ENCODE results near the gene CHRNG.

DNA sequence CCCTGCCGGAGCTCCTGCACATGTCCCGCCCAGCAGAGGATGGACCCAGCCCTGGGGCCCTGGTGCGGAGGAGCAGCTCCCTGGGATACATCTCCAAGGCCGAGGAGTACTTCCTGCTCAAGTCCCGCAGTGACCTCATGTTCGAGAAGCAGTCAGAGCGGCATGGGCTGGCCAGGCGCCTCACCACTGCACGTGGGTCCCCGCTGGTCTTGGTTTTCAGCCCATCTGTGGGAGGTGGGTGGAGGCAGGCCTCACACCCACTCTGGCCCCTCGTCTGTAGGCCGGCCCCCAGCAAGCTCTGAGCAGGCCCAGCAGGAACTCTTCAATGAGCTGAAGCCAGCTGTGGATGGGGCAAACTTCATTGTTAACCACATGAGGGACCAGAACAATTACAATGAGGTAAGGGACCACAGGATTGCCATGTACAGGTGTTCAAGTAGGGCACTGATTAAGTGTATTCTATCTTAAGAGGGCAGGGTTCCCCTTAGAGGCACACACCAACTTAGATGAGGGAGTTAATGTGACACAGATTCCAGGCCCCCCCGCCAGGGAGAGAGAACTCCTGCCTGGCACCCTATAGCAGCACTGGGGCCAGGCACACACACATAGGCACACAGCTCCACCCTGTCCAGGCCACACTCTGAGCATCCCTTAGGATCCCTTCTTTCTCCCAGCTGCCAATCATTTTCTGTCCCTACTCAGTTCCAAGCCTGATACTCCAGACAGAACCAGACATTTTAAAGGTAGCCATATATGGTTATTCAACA, 5.4 kb upstream of the CHRNG start:
- no peak for TF ChIP-seq TCF12 (IDR thresholded peaks at IDR 0.05; ENCODE audit: low read depth)
- no peak for TF ChIP-seq EP300 (IDR thresholded peaks at IDR 0.05; ENCODE audit: borderline replicate concordance)
- no peak for TF ChIP-seq RAD21 (IDR thresholded peaks at IDR 0.05; ENCODE audit: low read depth)
- TF ChIP-seq, protein P1, sequence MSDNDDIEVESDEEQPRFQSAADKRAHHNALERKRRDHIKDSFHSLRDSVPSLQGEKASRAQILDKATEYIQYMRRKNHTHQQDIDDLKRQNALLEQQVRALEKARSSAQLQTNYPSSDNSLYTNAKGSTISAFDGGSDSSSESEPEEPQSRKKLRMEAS (IDR thresholded peaks at IDR 0.05): no peak
- TF ChIP-seq YY1 (IDR thresholded peaks at IDR 0.05; ENCODE audit: low read depth): no peak
- no peak for TF ChIP-seq TEAD4 (IDR thresholded peaks at IDR 0.05)
- no peak for TF ChIP-seq CREB1 (IDR thresholded peaks at IDR 0.05; ENCODE audit: low read depth)
- TF ChIP-seq, protein P2, sequence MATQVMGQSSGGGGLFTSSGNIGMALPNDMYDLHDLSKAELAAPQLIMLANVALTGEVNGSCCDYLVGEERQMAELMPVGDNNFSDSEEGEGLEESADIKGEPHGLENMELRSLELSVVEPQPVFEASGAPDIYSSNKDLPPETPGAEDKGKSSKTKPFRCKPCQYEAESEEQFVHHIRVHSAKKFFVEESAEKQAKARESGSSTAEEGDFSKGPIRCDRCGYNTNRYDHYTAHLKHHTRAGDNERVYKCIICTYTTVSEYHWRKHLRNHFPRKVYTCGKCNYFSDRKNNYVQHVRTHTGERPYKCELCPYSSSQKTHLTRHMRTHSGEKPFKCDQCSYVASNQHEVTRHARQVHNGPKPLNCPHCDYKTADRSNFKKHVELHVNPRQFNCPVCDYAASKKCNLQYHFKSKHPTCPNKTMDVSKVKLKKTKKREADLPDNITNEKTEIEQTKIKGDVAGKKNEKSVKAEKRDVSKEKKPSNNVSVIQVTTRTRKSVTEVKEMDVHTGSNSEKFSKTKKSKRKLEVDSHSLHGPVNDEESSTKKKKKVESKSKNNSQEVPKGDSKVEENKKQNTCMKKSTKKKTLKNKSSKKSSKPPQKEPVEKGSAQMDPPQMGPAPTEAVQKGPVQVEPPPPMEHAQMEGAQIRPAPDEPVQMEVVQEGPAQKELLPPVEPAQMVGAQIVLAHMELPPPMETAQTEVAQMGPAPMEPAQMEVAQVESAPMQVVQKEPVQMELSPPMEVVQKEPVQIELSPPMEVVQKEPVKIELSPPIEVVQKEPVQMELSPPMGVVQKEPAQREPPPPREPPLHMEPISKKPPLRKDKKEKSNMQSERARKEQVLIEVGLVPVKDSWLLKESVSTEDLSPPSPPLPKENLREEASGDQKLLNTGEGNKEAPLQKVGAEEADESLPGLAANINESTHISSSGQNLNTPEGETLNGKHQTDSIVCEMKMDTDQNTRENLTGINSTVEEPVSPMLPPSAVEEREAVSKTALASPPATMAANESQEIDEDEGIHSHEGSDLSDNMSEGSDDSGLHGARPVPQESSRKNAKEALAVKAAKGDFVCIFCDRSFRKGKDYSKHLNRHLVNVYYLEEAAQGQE (IDR thresholded peaks at IDR 0.05; ENCODE audit: low read depth): no peak
- TF ChIP-seq FOXM1 (IDR thresholded peaks at IDR 0.05; ENCODE audit: borderline replicate concordance, low read depth): no peak
- TF ChIP-seq CEBPB (IDR thresholded peaks at IDR 0.05): no peak
- TF ChIP-seq EGR1 (IDR thresholded peaks at IDR 0.05): no peak
- TF ChIP-seq TAF1 (IDR thresholded peaks at IDR 0.05; ENCODE audit: low read depth): no peak
- no peak for TF ChIP-seq NFIC (IDR thresholded peaks at IDR 0.05)
- TF ChIP-seq, protein P3, sequence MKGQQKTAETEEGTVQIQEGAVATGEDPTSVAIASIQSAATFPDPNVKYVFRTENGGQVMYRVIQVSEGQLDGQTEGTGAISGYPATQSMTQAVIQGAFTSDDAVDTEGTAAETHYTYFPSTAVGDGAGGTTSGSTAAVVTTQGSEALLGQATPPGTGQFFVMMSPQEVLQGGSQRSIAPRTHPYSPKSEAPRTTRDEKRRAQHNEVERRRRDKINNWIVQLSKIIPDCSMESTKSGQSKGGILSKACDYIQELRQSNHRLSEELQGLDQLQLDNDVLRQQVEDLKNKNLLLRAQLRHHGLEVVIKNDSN (IDR thresholded peaks at IDR 0.05): no peak
